Right renal cortex interstitium (tissue), 3 donors: ENCODE data around the gene LRRC4B. TPM values are rescaled to one million over a fixed set of nuclear protein-coding genes. Genes with fewer than 3 reads are reported as not detected.
A peak's percentile ranks its signal among the peaks of the same experiment; 100 is the strongest.

ENCODE experiments used
- DNase-seq, 3 donors: peaks; one replicate each; pipeline ENCODE4 v3.0.0-alpha.2; 2013; ENCODE audit warnings: low read depth in 3 of 3, low spot score in 2 of 3
- polyA plus RNA-seq, 3 donors: library from polyadenylated mRNA; unstranded; fragments of 120-200 nt; gene quantifications; one replicate each; pipeline ENCODE4 v1.2.1, GENCODE V29; 2013; ENCODE audit not compliant: insufficient read length in 3 of 3

LRRC4B gene
- polyA plus RNA-seq, 3 donors: 12.6 to 15.6 (median 15.0) TPM

DNA sequence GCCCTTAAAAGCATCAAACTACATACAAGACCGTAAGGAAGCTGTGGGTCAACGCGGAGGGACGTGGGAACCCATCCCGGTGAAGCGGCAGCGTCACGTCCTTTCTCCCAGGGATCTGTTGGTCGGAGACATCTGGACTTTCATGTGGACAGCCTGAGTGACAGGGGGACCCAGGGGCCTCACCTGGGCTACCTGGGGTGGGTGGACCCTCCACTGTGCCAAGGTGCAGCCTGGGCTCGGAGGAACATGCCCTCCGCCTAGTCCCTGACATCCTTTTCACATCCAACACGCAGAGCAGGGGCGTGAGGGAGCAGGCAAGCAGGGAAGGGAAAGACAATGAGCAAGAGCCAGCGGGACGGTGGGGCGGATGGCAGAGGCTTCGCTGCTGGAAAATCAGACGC, 77.8 kb downstream of the LRRC4B start:
- no peak for DNase-seq

DNA sequence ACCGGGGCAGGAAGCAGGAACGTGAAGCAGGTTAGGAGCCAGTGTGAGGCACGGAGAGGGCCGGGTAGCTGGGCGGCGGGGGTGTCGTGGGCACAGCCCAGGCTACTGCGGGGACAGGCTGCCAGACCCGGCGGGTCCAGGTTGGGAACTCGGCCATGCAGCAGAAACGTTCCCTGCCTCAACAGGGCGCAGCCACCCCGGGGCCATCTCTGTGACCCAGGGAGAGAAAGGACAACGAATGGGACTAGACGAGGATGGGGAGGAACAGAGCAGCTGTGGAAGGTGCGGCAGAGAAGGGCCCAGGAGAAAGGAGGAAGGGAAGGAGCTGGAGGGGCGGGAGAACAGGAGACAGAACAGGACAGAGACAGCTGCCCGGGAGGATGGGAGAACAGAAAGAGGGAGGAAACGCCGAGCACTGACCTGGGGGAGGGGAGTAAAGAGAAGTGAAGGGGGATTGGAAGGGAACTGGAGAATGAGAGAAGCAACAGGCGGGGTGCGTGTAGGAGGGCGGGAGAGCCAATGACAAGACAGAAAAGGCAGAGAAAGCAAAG, 78.7 kb downstream of the LRRC4B start:
- no peak for DNase-seq

DNA sequence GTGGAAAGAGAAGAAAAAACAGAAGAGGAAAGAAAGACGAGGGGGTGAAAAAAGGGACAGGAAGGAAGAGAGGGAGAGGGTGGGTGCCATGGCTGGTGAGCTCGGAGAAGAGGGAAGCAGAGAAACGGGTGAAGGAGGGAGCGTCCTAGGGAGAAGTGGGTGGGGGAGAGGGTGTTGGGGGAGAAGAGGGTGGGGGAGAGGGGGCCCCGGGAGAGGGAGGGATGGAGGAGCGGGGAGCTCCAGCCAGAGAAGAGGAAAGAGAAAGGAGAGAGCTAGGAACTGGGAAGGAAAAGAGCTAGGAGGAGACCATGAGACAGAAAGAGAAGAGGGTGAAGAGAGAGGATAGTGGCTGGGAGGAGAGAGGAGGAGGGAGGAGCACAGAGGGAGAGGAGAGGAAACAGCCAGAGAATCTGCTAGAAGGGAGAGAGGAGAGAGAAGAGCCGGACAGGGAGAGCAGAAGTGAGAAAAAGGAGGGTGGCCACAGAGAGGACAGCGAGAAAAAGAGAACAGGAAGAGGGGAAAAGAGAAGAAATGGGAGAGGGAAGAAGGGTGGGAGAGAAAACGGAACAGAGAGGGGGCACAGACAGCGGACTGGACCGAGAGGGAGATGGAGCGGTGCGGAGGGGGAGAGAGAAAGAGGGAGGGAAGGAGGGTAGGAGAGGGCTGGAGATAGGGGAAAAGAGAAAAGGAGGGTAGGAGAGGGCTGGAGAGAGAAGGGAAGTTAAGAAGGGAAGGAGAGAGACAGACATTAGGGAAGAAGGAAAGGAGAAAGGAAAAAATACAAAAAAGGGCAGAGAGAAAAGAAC, 79.6 kb downstream of the LRRC4B start:
- DNase-seq: no peak

GRCh38 chr19:50486823-50487515, 81.3 kb downstream of the LRRC4B start:
- DNase-seq: no peak

DNA sequence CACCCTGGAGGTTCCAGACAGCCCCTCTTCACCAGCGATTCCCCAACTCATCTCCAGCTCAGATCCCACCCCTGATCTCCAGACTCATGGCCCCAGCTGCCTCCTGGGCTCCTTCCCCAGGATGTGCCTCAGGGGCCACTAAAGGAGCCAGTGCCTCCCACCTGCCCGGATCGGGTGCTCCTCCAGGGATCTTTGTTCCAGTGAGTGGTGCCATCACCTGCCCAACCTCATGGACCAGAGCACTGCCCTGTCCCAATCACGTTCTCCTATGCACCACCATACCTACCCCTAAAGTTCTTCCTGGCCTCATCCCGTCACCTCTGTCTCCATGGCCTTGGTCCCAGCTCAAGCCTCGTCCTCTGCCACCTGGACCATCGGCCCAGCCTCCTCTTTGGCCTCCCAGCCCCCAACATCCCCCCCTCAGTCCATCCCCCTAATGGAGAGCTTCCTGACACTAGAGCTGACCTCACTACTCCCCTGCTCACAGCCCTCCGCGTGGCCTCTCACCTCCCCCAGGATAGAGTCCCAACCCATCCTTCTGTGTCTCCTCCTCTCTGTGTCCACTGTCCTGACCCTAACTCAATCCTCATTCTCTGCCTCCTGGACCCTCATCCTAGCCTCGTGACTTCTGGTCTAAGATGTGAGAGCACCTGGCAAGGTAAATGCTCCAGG, 82.8 kb downstream of the LRRC4B start:
- no peak for DNase-seq

DNA sequence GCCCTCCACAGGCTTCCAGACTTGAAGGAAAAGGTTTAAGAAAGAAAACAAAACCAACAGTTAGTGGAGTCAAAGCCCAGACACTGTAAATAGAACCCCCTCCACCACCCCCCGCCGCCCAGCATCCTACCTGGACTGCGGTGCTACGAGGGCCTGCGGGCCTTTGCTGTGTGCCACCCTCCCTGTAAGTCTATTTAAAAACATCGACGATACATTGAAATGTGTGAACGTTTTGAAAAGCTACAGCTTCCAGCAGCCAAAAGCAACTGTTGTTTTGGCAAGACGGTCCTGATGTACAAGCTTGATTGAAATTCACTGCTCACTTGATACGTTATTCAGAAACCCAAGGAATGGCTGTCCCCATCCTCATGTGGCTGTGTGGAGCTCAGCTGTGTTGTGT, 85.3 kb downstream of the LRRC4B start:
- no peak for DNase-seq

GRCh38 chr19:50482271-50482855, 85.9 kb downstream of the LRRC4B start:
- DNase-seq: no peak

GRCh38 chr19:50481351-50482149, 86.7 kb downstream of the LRRC4B start:
- no peak for DNase-seq

DNA sequence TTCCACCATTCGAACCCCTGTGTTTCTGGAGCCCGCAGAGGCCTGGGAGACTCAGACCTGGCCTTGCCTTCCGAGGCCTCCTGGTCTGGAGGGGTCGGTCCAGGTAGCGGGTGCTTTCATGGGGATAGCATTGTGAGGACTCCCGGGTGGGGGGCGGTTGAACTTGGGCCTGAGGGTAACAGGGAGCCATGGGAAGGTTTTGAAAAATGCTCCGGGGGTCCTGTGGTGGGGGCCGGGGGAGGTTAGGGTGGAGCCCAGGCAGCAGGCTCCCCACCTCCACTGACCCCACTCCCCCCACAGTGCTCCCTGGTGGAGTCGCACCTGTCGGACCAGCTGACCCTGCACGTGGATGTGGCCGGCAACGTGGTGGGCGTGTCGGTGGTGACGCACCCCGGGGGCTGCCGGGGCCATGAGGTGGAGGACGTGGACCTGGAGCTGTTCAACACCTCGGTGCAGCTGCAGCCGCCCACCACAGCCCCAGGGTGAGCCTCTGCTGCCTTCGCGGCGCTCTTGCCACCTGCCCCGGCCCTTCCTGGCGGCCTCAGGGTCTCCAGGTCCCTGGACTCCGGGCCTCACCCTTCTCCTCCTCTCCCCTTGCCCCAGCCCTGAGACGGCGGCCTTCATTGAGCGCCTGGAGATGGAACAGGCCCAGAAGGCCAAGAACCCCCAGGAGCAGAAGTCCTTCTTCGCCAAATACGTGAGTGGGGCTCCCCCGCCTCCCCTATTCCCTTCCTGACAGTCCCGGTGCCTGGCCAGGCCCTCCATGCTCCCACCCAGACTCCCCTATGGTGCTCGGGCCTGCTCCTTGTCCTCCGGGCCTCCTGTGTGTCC, 87.7 kb downstream of the LRRC4B start:
- no peak for DNase-seq

DNA sequence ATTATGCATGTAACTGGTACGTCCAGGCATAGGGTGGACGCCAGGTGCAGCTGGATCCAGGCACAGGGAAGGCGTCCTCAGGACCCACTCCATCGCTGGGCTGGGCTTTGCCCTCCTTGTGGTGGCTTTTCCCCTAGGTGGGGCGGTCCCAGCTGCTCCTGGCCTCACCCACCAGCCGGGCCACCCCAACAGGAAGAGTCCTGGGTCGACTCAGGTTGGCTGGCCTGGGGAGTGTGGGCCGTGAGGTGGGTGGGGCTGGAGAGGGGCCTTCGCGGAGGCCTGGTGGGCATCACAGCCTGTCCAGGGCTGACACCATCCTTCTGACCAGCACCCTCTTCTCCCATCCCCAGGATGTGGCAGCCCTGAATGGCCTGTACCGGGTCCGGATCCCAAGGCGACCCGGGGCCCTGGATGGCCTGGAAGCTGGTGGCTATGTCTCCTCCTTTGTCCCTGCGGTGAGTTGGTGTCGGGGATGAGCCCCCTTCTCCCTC, 88.4 kb downstream of the LRRC4B start:
- DNase-seq: no peak

GRCh38 chr19:50478901-50479715, 89.1 kb downstream of the LRRC4B start:
- no peak for DNase-seq

DNA sequence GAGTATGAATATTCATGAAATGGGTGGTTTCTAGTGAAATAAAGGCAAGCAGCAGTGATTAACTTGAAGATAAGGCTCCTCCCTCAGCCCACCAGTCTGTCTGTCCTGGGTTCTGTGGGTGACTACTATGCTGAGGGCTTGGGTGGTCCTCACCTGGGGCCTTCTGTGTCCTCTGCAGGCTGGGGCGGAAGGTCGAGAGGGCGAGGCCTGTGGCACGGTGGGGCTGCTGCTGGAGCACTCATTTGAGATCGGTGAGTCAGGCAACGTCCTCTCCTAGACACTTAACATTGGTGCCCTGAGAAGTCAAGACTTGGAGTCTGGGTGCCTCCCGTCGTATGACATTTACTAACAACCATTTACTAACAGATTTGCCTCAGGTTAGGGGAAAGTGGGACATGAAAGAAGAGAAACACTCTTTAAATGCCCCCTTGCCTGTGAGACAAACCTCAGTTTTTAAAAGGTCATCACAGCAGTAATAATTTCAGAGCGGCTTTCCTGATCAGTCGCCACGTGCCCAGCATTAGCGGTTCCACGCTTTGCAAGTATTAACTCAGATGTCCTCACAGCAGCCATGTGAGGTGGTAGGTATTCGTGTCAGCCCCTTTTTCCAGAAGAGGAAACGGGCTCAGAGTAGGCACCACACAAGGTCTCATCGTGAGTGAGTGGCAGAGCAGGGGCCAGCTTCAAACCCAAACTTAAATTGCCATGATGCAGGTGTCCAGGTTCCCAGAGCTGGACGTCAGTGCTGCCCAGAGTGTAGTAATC, 90.3 kb downstream of the LRRC4B start:
- DNase-seq: no peak

- DNase-seq: no peak
These were observed 91.4 kb downstream of the LRRC4B start for GRCh38 chr19:50476907-50477238.

DNA sequence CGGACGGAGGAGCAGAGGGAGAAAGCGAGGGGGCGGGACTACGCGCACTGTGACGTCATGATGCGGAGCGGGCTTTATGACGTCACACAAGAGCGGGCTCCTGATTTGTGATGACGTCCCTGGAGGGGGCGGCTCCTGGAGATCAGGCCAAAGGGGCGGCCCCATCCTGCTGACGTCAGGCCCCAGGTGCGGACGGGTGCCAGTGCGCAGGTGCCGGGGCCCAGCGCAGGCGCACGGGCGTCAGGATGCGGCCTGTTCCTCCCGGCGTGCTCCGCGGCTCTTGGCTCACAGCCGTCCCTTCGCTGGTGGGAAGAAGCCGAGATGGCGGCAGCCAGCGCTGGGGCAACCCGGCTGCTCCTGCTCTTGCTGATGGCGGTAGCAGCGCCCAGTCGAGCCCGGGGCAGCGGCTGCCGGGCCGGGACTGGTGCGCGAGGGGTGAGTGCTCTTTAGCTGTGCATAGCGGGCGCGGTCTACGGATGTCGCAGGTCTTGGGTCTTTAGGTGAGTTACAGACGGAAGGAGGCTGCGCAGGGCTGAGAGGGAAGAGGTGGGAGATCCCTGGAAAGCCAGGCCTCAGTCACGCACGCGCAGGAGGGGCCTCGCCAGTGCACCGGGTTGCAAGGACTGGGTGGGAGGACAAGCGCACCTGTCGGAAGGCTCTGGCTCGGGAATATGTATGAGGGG, 91.9 kb downstream of the LRRC4B start, which contains the start of the genes EMC10 and GARIN5A:
TSS of gene EMC10 (plus strand) at position 284 of the 683 bp plus-strand sequence. CDS start at position 322, 38 bp downstream.
TSS of gene GARIN5A (minus strand) at position 625 of the 683 bp plus-strand sequence. CDS start at position 165, 460 bp downstream.
- DNase-seq: peak; percentile 81 to 91 (median 87)

GRCh38 chr19:50475736-50476223, 92.5 kb downstream of the LRRC4B start:
- DNase-seq: no peak

DNA sequence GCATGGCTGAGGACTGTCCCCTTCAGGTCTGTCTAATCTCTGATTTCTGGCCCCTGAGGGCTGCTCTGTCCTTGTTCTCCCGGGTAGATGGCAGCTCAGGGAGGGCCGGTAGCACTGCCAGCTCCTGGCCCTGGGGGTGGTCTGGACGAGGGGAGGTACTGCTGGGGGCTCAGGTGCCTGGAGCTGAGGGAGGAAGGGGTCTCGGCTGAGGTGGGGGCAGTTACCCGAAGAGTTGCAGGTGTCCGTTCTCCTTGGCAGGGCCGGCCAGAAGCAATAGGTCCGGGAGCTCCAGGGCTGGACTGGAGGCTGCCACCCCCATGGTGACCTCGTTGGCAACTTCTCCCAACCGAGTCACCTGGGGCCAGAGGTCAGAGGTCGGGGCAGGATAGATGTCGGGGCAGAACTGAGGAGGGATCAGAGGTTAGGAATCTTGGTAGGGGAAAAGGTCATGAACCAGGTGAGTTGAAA, 93.1 kb downstream of the LRRC4B start:
- DNase-seq: no peak
